Measurements from ENCODE around the gene S100B. TPM values are rescaled to one million over a fixed set of nuclear protein-coding genes. Genes with fewer than 3 reads are reported as not detected.

The S100B gene
- total and polyA plus RNA-seq, 9 of the 15 experiments (the other 6 are each of a cell fraction or from before 2014, with no cell fraction given), result not detected

DNA sequence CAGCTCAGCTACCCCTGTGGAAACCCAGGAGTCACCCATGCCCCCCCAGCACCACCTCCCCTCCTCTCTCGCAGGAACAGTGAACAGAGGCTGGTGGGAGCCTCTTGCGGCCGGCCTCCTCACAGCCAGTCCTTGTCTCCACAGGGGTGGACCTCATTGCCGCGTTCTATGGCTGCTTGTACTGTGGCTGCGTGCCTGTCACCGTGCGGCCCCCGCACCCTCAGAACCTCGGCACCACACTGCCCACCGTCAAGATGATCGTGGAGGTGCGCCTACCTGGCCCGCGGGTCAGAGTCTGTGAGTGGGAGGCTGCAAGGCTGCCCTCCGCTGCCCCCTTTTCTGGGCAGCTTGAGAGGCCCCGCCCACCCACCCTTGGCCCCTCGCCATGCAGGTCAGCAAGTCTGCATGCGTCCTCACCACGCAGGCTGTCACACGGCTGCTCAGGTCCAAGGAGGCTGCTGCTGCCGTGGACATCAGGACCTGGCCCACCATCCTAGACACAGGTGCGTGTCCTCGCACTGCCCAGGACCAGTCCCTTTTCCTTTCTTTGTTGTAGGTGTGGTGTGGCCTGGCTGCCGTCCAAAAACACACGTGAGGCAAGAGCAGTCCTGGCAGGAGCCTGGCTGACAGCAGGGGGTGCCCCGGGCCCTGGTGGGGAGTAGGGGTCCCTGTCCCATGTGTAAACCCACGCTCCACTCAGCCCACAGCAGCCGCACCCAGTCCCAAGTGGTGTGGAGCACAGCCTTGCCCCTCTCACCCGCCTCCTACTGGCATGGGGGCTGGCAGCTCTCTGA is 50.3 kb downstream of the S100B start (continued):
- TF ChIP-seq, protein P1, sequence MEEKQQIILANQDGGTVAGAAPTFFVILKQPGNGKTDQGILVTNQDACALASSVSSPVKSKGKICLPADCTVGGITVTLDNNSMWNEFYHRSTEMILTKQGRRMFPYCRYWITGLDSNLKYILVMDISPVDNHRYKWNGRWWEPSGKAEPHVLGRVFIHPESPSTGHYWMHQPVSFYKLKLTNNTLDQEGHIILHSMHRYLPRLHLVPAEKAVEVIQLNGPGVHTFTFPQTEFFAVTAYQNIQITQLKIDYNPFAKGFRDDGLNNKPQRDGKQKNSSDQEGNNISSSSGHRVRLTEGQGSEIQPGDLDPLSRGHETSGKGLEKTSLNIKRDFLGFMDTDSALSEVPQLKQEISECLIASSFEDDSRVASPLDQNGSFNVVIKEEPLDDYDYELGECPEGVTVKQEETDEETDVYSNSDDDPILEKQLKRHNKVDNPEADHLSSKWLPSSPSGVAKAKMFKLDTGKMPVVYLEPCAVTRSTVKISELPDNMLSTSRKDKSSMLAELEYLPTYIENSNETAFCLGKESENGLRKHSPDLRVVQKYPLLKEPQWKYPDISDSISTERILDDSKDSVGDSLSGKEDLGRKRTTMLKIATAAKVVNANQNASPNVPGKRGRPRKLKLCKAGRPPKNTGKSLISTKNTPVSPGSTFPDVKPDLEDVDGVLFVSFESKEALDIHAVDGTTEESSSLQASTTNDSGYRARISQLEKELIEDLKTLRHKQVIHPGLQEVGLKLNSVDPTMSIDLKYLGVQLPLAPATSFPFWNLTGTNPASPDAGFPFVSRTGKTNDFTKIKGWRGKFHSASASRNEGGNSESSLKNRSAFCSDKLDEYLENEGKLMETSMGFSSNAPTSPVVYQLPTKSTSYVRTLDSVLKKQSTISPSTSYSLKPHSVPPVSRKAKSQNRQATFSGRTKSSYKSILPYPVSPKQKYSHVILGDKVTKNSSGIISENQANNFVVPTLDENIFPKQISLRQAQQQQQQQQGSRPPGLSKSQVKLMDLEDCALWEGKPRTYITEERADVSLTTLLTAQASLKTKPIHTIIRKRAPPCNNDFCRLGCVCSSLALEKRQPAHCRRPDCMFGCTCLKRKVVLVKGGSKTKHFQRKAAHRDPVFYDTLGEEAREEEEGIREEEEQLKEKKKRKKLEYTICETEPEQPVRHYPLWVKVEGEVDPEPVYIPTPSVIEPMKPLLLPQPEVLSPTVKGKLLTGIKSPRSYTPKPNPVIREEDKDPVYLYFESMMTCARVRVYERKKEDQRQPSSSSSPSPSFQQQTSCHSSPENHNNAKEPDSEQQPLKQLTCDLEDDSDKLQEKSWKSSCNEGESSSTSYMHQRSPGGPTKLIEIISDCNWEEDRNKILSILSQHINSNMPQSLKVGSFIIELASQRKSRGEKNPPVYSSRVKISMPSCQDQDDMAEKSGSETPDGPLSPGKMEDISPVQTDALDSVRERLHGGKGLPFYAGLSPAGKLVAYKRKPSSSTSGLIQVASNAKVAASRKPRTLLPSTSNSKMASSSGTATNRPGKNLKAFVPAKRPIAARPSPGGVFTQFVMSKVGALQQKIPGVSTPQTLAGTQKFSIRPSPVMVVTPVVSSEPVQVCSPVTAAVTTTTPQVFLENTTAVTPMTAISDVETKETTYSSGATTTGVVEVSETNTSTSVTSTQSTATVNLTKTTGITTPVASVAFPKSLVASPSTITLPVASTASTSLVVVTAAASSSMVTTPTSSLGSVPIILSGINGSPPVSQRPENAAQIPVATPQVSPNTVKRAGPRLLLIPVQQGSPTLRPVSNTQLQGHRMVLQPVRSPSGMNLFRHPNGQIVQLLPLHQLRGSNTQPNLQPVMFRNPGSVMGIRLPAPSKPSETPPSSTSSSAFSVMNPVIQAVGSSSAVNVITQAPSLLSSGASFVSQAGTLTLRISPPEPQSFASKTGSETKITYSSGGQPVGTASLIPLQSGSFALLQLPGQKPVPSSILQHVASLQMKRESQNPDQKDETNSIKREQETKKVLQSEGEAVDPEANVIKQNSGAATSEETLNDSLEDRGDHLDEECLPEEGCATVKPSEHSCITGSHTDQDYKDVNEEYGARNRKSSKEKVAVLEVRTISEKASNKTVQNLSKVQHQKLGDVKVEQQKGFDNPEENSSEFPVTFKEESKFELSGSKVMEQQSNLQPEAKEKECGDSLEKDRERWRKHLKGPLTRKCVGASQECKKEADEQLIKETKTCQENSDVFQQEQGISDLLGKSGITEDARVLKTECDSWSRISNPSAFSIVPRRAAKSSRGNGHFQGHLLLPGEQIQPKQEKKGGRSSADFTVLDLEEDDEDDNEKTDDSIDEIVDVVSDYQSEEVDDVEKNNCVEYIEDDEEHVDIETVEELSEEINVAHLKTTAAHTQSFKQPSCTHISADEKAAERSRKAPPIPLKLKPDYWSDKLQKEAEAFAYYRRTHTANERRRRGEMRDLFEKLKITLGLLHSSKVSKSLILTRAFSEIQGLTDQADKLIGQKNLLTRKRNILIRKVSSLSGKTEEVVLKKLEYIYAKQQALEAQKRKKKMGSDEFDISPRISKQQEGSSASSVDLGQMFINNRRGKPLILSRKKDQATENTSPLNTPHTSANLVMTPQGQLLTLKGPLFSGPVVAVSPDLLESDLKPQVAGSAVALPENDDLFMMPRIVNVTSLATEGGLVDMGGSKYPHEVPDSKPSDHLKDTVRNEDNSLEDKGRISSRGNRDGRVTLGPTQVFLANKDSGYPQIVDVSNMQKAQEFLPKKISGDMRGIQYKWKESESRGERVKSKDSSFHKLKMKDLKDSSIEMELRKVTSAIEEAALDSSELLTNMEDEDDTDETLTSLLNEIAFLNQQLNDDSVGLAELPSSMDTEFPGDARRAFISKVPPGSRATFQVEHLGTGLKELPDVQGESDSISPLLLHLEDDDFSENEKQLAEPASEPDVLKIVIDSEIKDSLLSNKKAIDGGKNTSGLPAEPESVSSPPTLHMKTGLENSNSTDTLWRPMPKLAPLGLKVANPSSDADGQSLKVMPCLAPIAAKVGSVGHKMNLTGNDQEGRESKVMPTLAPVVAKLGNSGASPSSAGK (IDR thresholded peaks at IDR 0.05), result no peak
- TF ChIP-seq SMARCC2 (IDR thresholded peaks at IDR 0.05; ENCODE audit: low read depth) (no peak), C11orf30 (IDR thresholded peaks at IDR 0.05; ENCODE audit: low read depth) (no peak), KDM2B (CRISPR knock-in tag; IDR thresholded peaks at IDR 0.05) (no peak), ATF7 (IDR thresholded peaks at IDR 0.05) (no peak), JUNB (CRISPR knock-in tag; conservative IDR thresholded peaks at IDR 0.05) (no peak), MAFF (IDR thresholded peaks at IDR 0.05; ENCODE audit: low read length) (no peak), ZFP1 (CRISPR knock-in tag; IDR thresholded peaks at IDR 0.05) (no peak), THRAP3 (IDR thresholded peaks at IDR 0.05; ENCODE audit: borderline replicate concordance) (no peak), GTF2E2 (tag; IDR thresholded peaks at IDR 0.05) (no peak), ZC3H11A (IDR thresholded peaks at IDR 0.05; ENCODE audit: low read depth, low read length) (no peak), BHLHE40 (IDR thresholded peaks at IDR 0.05; ENCODE audit: low read length) (peak; percentile 16; the same call in 1 of the 2 replicates), ZSCAN29 (IDR thresholded peaks at IDR 0.05) (no peak), CREM (IDR thresholded peaks at IDR 0.05; ENCODE audit: low read depth) (no peak), ELF4 (CRISPR knock-in tag; IDR thresholded peaks at IDR 0.05) (no peak)
- TF ChIP-seq, protein P2, sequence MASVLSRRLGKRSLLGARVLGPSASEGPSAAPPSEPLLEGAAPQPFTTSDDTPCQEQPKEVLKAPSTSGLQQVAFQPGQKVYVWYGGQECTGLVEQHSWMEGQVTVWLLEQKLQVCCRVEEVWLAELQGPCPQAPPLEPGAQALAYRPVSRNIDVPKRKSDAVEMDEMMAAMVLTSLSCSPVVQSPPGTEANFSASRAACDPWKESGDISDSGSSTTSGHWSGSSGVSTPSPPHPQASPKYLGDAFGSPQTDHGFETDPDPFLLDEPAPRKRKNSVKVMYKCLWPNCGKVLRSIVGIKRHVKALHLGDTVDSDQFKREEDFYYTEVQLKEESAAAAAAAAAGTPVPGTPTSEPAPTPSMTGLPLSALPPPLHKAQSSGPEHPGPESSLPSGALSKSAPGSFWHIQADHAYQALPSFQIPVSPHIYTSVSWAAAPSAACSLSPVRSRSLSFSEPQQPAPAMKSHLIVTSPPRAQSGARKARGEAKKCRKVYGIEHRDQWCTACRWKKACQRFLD (CRISPR knock-in tag; IDR thresholded peaks at IDR 0.05), result no peak

Measured in K562 (cell line).